ENCODE measurements around the gene REEP5. TPM values are rescaled to one million over a fixed set of nuclear protein-coding genes. Genes with fewer than 3 reads are reported as not detected.

Gene REEP5
- total and polyA plus RNA-seq, 2 of the 8 experiments (the other 6 are each of a cell fraction or from before 2014, with no cell fraction given), result 58.3 to 94.3 TPM

GRCh38 chr5:112885001-112885400 is 37.0 kb downstream of the REEP5 start:
- WGBS, 2 experiments (ENCODE audit: extremely low coverage in 1 of 2, insufficient coverage in 1 of 2, insufficient read length in 1 of 2, insufficient replicate concordance in 2 of 2, low coverage in 1 of 2, low lambda C conversion rate in 2 of 2, missing lambda C conversion rate in 1 of 2), result 89% methylated on average over 3 of the region's 3 CpGs; no CpG with 5 or more reads in 1 of the 2 experiments
- no peak for FAIRE-seq

More at GRCh38 chr5:112885001-112885400, 37.0 kb downstream of the REEP5 start:
- Histone ChIP-seq H3K4me3 (ENCODE audit: extremely low read depth in 1 of 4, insufficient read depth in 2 of 4, low read depth in 3 of 4, low read length in 4 of 4) (no peak overlapping the region), H2AFZ (ENCODE audit: low read length) (no peak overlapping the region), H2BK5ac (ENCODE audit: low read depth, low read length) (no peak overlapping the region), H3K79me2 (ENCODE audit: control insufficient read depth in 1 of 2, insufficient read depth in 2 of 2, low read length in 2 of 2) (no peaks in the 10 kb centered on the region), H4K8ac (ENCODE audit: extremely low read depth, insufficient read depth, low read length) (no peak overlapping the region), H4K5ac (ENCODE audit: insufficient read length, low read depth, low read length) (no peak overlapping the region), H4K91ac (replicated peaks; ENCODE audit: insufficient read length, low read length) (no peak overlapping the region), H2BK12ac (ENCODE audit: low read depth, low read length) (no peak overlapping the region), H3K14ac (ENCODE audit: insufficient read length) (no peak overlapping the region), H3K18ac (ENCODE audit: extremely low read depth, low read length) (no peak overlapping the region), H3K9ac (replicated peaks in 1 of 4; ENCODE audit: extremely low read depth in 1 of 4, low read depth in 3 of 4, low read length in 3 of 4) (no peak overlapping the region), H3K56ac (replicated peaks; ENCODE audit: insufficient read length, low read depth, low read length) (no peak overlapping the region), H2BK120ac (replicated peaks; ENCODE audit: low read depth, low read length) (no peak overlapping the region), H3K9me3 (ENCODE audit: insufficient read depth in 2 of 2, low read depth in 1 of 2, low read length in 1 of 2) (no peaks in the 10 kb centered on the region), H3K23ac (ENCODE audit: insufficient read length) (no peak overlapping the region), H2AK5ac (ENCODE audit: low read depth, low read length) (no peak overlapping the region), H3K36me3 (ENCODE audit: control insufficient read depth in 2 of 4, insufficient read depth in 4 of 4, low read length in 3 of 4) (peaks cover 0 to 48% (median 19%) of the 10 kb centered on the region in 4 experiments; a peak in 6 of 8 replicates), H2BK15ac (ENCODE audit: low read length) (no peak overlapping the region), H4K20me1 (replicated peaks in 1 of 2; ENCODE audit: control insufficient read depth in 1 of 2, insufficient read depth in 2 of 2, low read length in 2 of 2) (peaks cover 3 to 7% of the 10 kb centered on the region in 2 experiments), H3K23me2 (ENCODE audit: low read depth, low read length) (no peaks in the 10 kb centered on the region; the same call in 1 of the 2 replicates), H2BK20ac (ENCODE audit: low read length) (no peak overlapping the region), H3K27me3 (replicated peaks in 1 of 4; ENCODE audit: control insufficient read depth in 3 of 4, extremely low read depth in 1 of 4, insufficient read depth in 3 of 4, low read length in 3 of 4) (no peaks in the 10 kb centered on the region), H3K27ac (ENCODE audit: low read depth, low read length) (no peak overlapping the region), H3K79me1 (ENCODE audit: low read depth, low read length) (no peaks in the 10 kb centered on the region), H3K4me2 (ENCODE audit: insufficient read depth in 1 of 2, low read depth in 2 of 2, low read length in 2 of 2) (no peak overlapping the region), H3K4me1 (replicated peaks in 1 of 4; ENCODE audit: control insufficient read depth in 3 of 4, insufficient read depth in 4 of 4, low read length in 3 of 4) (no peaks in the 10 kb centered on the region), H3K4ac (replicated peaks; ENCODE audit: insufficient read length, low read depth, low read length) (no peak overlapping the region)
- TF ChIP-seq SIX5 (IDR thresholded peaks at IDR 0.05; ENCODE audit: low read depth, low read length) (no peak), E2F6 (IDR thresholded peaks at IDR 0.05) (no peak)
- ChIA-PET CTCF (ENCODE audit: partially characterized antibody) (interaction anchor here (0.6 to 3.8 kb wide), 4 partner anchors 12 to 160 kb away, joined by 3 to 22 read pairs (median 4); no protein-coding TSS in a partner anchor), POLR2A (ENCODE audit: partially characterized antibody) (interaction anchor here (0.7 to 1.4 kb wide), 3 partner anchors 9 to 105 kb away, joined by 3 to 4 read pairs (median 3); no protein-coding TSS in a partner anchor)
- no peak for DNase-seq (ENCODE audit: low read depth in 1 of 2, low spot score in 2 of 2)
